GM13976 (cell line): ENCODE results near the gene LIMCH1.
"Not testable (repeated sequence)": the region's sequence is repeated elsewhere in the genome, so short reads cannot be mapped to it uniquely, and the experiment has no call there.

Source experiments
- DNase-seq: peaks from one replicate; pipeline ENCODE4 v3.0.0; 2012; ENCODE audit warnings: low spot score
- in situ Hi-C: fragments of 300-500 bp; cut with MboI; formaldehyde crosslinking; loops from one replicate; pipeline ENCODE4 v1.12.0; 2022; ENCODE audit warnings: low sequenced_read_pairs, mixed read lengths, inconsistent platforms; ENCODE audit not compliant: unreplicated experiment
- TF ChIP-seq, protein P1 (sequence below): IDR thresholded peaks from 2 replicates; pipeline ENCODE4 v1.5.1; 2012; ENCODE audit warnings: borderline replicate concordance, mild to moderate bottlenecking; ENCODE audit not compliant: insufficient read depth; ENCODE audit errors: extremely low read depth, missing control alignments, control extremely low read depth

Gene LIMCH1

DNA sequence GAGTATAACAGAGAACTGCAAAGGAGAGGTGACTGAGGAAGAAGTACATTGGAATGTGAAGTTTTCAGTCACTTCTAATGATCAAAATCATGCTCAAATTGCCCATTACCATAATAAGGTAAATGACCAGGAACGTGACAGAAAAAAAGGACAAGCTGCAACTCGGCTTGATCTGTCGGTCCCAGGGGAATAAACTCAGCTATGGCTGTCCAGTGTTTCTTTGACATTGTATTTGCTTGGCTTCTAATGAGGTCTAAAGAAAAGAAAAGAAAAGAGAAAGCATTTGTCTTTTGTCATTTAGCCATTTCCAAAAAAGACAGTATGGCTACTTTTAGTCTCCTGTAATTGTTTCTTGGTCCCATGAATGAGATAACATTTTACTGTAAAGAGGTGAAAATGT is 185.3 kb downstream of the LIMCH1 start:
- TF ChIP-seq, protein P1, sequence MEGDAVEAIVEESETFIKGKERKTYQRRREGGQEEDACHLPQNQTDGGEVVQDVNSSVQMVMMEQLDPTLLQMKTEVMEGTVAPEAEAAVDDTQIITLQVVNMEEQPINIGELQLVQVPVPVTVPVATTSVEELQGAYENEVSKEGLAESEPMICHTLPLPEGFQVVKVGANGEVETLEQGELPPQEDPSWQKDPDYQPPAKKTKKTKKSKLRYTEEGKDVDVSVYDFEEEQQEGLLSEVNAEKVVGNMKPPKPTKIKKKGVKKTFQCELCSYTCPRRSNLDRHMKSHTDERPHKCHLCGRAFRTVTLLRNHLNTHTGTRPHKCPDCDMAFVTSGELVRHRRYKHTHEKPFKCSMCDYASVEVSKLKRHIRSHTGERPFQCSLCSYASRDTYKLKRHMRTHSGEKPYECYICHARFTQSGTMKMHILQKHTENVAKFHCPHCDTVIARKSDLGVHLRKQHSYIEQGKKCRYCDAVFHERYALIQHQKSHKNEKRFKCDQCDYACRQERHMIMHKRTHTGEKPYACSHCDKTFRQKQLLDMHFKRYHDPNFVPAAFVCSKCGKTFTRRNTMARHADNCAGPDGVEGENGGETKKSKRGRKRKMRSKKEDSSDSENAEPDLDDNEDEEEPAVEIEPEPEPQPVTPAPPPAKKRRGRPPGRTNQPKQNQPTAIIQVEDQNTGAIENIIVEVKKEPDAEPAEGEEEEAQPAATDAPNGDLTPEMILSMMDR, result no peak
- in situ Hi-C loops, result no loop called here
- no peak for DNase-seq

DNA sequence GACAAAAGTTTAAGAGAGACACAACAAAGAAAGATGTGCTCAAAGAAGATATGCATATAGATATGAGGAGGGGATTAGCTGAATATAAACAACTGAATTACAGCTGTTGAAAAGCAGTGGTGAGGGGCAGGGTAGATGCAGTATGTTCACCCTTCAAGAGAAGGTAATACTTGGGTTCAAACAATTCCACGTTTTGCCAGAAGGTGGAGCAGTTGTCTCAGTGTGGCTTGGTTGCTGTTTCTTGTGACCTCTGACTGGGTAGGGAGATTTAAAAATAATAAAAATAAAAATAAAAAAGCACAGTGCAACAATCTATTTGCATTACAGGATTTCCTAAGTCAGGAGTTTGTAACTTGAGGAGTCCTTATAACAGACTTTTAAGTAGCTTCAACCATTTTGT is 187.3 kb downstream of the LIMCH1 start:
- no peak for DNase-seq
- TF ChIP-seq, protein P1, result no peak
- in situ Hi-C loops, result no loop called here

GRCh38 chr4:41727861-41728572 is 190.1 kb downstream of the LIMCH1 start:
- in situ Hi-C loops, result no loop called here
- no peak for DNase-seq
- TF ChIP-seq, protein P1, result no peak

DNA sequence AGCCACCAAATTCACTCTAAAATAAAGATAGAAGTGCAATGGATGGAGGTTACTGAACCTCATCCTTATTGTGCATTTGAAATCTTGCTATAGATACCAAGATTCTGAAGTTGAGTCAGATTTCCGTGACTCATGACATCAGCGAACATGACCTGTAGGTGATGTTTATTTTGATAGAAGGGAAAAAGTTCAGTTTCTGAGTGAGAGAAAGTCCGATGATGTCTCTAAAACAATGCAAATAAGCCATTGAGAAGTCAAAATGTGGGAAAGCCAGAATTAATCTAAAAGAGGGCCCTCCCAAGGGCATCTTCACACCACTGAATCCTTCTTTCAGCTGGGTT is 190.6 kb downstream of the LIMCH1 start:
- no peak for DNase-seq
- in situ Hi-C loops, result no loop called here
- TF ChIP-seq, protein P1, result no peak

DNA sequence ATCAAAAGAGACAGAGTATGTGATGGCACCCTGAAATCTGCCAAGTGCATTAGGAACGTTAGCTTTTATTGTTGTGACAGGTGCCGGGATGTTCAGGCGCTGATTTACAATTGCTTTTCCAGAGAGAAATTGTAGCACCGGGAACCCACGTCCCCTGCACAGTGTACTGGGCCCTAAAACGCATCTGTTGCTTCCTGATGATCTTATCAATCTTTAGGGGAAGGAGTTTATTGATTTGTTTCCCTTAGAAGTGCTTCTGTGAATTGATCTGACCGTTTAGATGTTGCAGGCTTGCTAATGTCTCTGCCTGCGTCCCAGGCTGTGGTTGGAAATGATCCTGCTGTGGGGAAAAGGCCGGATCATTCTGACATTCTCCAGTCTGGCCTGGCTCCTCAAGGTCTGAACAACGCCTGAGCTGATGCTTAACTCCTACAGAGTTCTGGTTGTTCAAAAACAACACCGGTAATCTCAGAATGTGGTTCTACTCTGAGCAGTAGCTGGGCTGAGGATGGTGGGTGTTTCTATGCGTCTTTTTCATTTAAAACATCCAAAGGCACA is 193.7 kb downstream of the LIMCH1 start:
- in situ Hi-C loops, result no loop called here
- no peak for DNase-seq
- TF ChIP-seq, protein P1, result no peak

DNA sequence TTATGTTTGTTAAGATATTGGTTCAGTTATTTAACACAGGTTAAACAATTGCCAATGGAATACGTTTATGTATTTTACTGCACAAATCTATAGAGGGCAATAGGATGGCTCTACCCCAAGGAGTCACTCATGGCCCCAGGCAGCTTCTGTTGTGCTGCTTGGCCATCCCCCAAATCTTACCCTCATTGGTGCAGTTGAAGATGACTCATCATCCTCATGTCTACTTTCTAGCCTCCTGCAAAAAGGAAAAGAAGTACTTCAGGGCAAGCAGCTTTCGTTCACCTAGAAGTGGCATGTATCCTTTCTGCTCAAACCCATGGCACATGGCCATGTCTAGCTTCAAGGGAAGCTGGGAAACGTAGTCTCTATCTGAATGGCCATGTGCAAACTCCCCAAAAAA is 196.4 kb downstream of the LIMCH1 start:
- TF ChIP-seq, protein P1, result no peak
- in situ Hi-C loops, result no loop called here
- no peak for DNase-seq

DNA sequence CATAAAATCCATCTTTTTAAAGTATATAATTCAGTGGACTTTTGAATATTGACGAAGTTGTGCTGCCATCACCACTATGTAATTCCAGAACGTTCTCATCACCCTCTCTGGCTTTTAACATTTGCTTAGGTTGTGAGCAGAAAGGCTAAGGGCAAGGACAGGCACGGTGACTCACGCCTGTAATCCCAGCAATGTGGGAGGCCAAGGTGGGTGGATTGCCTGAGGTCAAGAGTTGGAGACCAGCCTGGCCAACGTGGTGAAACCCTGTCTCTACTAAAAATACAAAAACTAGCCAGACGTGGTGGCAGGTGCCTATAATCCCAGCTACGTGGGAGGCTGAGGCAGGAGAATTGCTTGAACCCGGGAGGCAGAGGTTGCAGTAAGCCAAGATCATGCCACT is 199.5 kb downstream of the LIMCH1 start:
- in situ Hi-C loops, DNase-seq: not testable (repeated sequence)
